SK-MEL-5 (cell line): ENCODE data around the gene PPP1CB. TPM values are rescaled to one million over a fixed set of nuclear protein-coding genes. Genes with fewer than 3 reads are reported as not detected.
"Not testable (repeated sequence)": the region's sequence is repeated elsewhere in the genome, so short reads cannot be mapped to it uniquely, and the experiment has no call there.

Source experiments
- DNase-seq: peaks from one replicate; pipeline ENCODE4 v3.0.0-alpha.2; 2016; ENCODE audit warnings: low read depth, low spot score
- in situ Hi-C: cut with HindIII; loops from 2 replicates; pipeline ENCODE4 v1.10.0; 2016; ENCODE audit warnings: low sequenced_read_pairs, high pct_unique_total_duplicates, low pct_unique_long_range_greater_than_20kb
- total RNA-seq: library from RNA; depleted of rRNA; stranded (reverse); fragments of >200 nt; shearing (Covaris generic); gene quantifications from 2 replicates; pipeline ENCODE4 v1.2.3, GENCODE V29; 2014

Gene PPP1CB
- total RNA-seq, 1 experiment from 2014 or later = 226 TPM

GRCh38 chr2:28735511-28735910, 16.1 kb upstream of the PPP1CB start:
- no peak for DNase-seq
- in situ Hi-C loops = no loop called here

- DNase-seq = peak; percentile 69
These were observed 15.6 kb upstream of the PPP1CB start for GRCh38 chr2:28736034-28736433.

GRCh38 chr2:28737655-28738054, 14.0 kb upstream of the PPP1CB start:
- DNase-seq = no peak
- in situ Hi-C loops = no loop called here

More at GRCh38 chr2:28736034-28736433, 15.6 kb upstream of the PPP1CB start:
- in situ Hi-C loops = no loop called here

GRCh38 chr2:28742619-28743018, 9.0 kb upstream of the PPP1CB start:
- DNase-seq, in situ Hi-C loops: not testable (repeated sequence)

GRCh38 chr2:28745225-28745624, 6.4 kb upstream of the PPP1CB start:
- in situ Hi-C loops = no loop called here

GRCh38 chr2:28745876-28746275, 5.8 kb upstream of the PPP1CB start:
- in situ Hi-C loops = no loop called here
- no peak for DNase-seq

More at GRCh38 chr2:28745225-28745624, 6.4 kb upstream of the PPP1CB start:
- no peak for DNase-seq

GRCh38 chr2:28746429-28747111, 5.1 kb upstream of the PPP1CB start:
- in situ Hi-C loops = no loop called here
- no peak for DNase-seq

GRCh38 chr2:28747714-28748113, 3.9 kb upstream of the PPP1CB start:
- in situ Hi-C loops = no loop called here
- no peak for DNase-seq

- in situ Hi-C loops = no loop called here
- DNase-seq = no peak
These were observed 3.5 kb upstream of the PPP1CB start for GRCh38 chr2:28748176-28748575.

- DNase-seq = no peak
- in situ Hi-C loops = no loop called here
These were observed 2.7 kb upstream of the PPP1CB start for GRCh38 chr2:28748941-28749340.

- in situ Hi-C loops = no loop called here
- DNase-seq = no peak
These were observed 2.1 kb upstream of the PPP1CB start for GRCh38 chr2:28749526-28749925.

GRCh38 chr2:28750316-28751251, 1.0 kb upstream of the PPP1CB start:
- in situ Hi-C loops = no loop called here
- DNase-seq = peak; percentile 31

- peak; percentile 19 for DNase-seq
- in situ Hi-C loops = no loop called here
These were observed 463 bp downstream of the PPP1CB start for GRCh38 chr2:28751956-28752630.

GRCh38 chr2:28752631-28753376, 1.2 kb downstream of the PPP1CB start:
- DNase-seq = no peak
- in situ Hi-C loops = no loop called here

GRCh38 chr2:28754321-28754720, 2.7 kb downstream of the PPP1CB start:
- DNase-seq = peak; percentile 58
- in situ Hi-C loops = no loop called here

GRCh38 chr2:28755421-28755820, 3.8 kb downstream of the PPP1CB start:
- no peak for DNase-seq
- in situ Hi-C loops = no loop called here

GRCh38 chr2:28758459-28758858, 6.8 kb downstream of the PPP1CB start:
- in situ Hi-C loops = no loop called here
- DNase-seq = no peak

- peak; percentile 38 for DNase-seq
- in situ Hi-C loops = no loop called here
These were observed 9.8 kb downstream of the PPP1CB start for GRCh38 chr2:28761420-28761819.
